Upper lobe of left lung (tissue), 4 donors: ENCODE measurements around the gene DHRS12.

ENCODE experiments used
- CTCF ChIP-seq, 6 experiments: fragments of 450-650 bp in 4 of 6; fragments of 200-600 bp in 2 of 6; sonication (generic) in 2 of 6; IDR thresholded peaks; one replicate each; pipeline ENCODE4 v1.5.1; 2016 to 2019; ENCODE audit warnings: antibody characterized with exemption in 6 of 6
- EP300 ChIP-seq, 4 donors: sonication (generic); formaldehyde crosslinking; IDR thresholded peaks; one replicate each; pipeline ENCODE4 v1.5.1; 2017; ENCODE audit warnings: antibody characterized with exemption in 4 of 4, control low read depth in 2 of 4
- POLR2A ChIP-seq, 4 donors: fragments of 450-650 bp; IDR thresholded peaks; one replicate each; pipeline ENCODE4 v1.5.1; 2016 to 2017; ENCODE audit warnings: antibody characterized with exemption in 4 of 4, mild to moderate bottlenecking in 2 of 4
- POLR2AphosphoS5 ChIP-seq, 2 donors: sonication (generic); formaldehyde crosslinking; IDR thresholded peaks; one replicate each; pipeline ENCODE4 v1.5.1; 2017; ENCODE audit warnings: antibody characterized with exemption in 2 of 2

- TF ChIP-seq CTCF (IDR thresholded peaks at IDR 0.05) = no peak
- TF ChIP-seq POLR2AphosphoS5 (IDR thresholded peaks at IDR 0.05) = no peak
- TF ChIP-seq POLR2A (IDR thresholded peaks at IDR 0.05) = no peak
- TF ChIP-seq EP300 (IDR thresholded peaks at IDR 0.05) = no peak
Observed at GRCh38 chr13:51845574-51846318, 41.8 kb upstream of the DHRS12 start.
